GM23338 (cell line): ENCODE data around the gene SLC45A3. TPM values are rescaled to one million over a fixed set of nuclear protein-coding genes. Genes with fewer than 3 reads are reported as not detected.

Experiments used
- ATAC-seq: fragments of 200-7000 bp; cut with Tn5 transposase; 3 replicates; pipeline ENCODE4 v1.9.1; 2020
- DNase-seq: peaks from one replicate; pipeline ENCODE4 v3.0.0-alpha.2; 2015; ENCODE audit warnings: low spot score
- H2AFZ ChIP-seq: fragments of 200-600 bp; sonication (generic); 2 replicates; pipeline ENCODE4 v1.8.0; 2016; ENCODE audit warnings: antibody characterized with exemption, mild to moderate bottlenecking, moderate library complexity
- H3F3A ChIP-seq: fragments of 200-600 bp; sonication (generic); replicated peaks from 2 replicates; pipeline ENCODE4 v1.8.0; 2017; ENCODE audit warnings: antibody characterized with exemption, mixed run types, low read depth
- H3K27ac ChIP-seq: fragments of 200-600 bp; sonication (generic); 2 replicates; pipeline ENCODE4 v1.6.1; 2016; ENCODE audit warnings: low read depth
- H3K27me3 ChIP-seq: fragments of 200-600 bp; sonication (generic); 2 replicates; pipeline ENCODE4 v1.8.0; 2016; ENCODE audit warnings: mild to moderate bottlenecking, mixed run types, moderate library complexity; ENCODE audit not compliant: insufficient read depth
- H3K36me3 ChIP-seq: fragments of 200-600 bp; sonication (generic); 2 replicates; pipeline ENCODE4 v1.8.0; 2016; ENCODE audit warnings: mild to moderate bottlenecking; ENCODE audit not compliant: insufficient read depth
- H3K4me1 ChIP-seq: fragments of 200-600 bp; sonication (generic); 2 replicates; pipeline ENCODE4 v1.8.0; 2016; ENCODE audit warnings: mild to moderate bottlenecking, moderate library complexity; ENCODE audit not compliant: insufficient read depth
- H3K4me2 ChIP-seq: fragments of 200-600 bp; sonication (generic); 2 replicates; pipeline ENCODE4 v1.7.1; 2017; ENCODE audit warnings: mixed run types
- H3K4me3 ChIP-seq: fragments of 200-600 bp; sonication (generic); 2 replicates; pipeline ENCODE4 v1.6.1; 2016; ENCODE audit warnings: mixed run types
- H3K79me2 ChIP-seq: fragments of 200-600 bp; sonication (generic); replicated peaks from 2 replicates; pipeline ENCODE4 v1.8.0; 2017; ENCODE audit warnings: mild to moderate bottlenecking; ENCODE audit not compliant: insufficient read depth
- H3K9me2 ChIP-seq: fragments of 200-600 bp; sonication (generic); 2 replicates; pipeline ENCODE4 v1.8.0; 2017; ENCODE audit not compliant: insufficient read depth
- H4K20me1 ChIP-seq: fragments of 200-600 bp; sonication (generic); replicated peaks from 2 replicates; pipeline ENCODE4 v1.8.0; 2017; ENCODE audit warnings: mild to moderate bottlenecking; ENCODE audit not compliant: insufficient read depth
- H3K27ac Mint-ChIP-seq: 2 replicates; pipeline ENCODE4 v1.8.0; 2020; ENCODE audit warnings: inconsistent platforms, mild to moderate bottlenecking, moderate library complexity, mixed read lengths
- H3K27me3 Mint-ChIP-seq: 3 replicates; pipeline ENCODE4 v1.8.0; 2022; ENCODE audit warnings: low read depth, mild to moderate bottlenecking, moderate library complexity, mixed read lengths, inconsistent platforms; ENCODE audit not compliant: insufficient read depth, poor library complexity
- H3K36me3 Mint-ChIP-seq: 3 replicates; pipeline ENCODE4 v1.8.0; 2021; ENCODE audit warnings: low read depth, mild to moderate bottlenecking, inconsistent platforms, moderate library complexity, mixed read lengths
- H3K4me1 Mint-ChIP-seq: 3 replicates; pipeline ENCODE4 v1.8.0; 2020; ENCODE audit warnings: mild to moderate bottlenecking, inconsistent platforms, mixed read lengths
- H3K4me3 Mint-ChIP-seq: 3 replicates; pipeline ENCODE4 v1.8.0; 2021; ENCODE audit warnings: moderate library complexity, mild to moderate bottlenecking, inconsistent platforms, mixed read lengths
- H3K9me3 Mint-ChIP-seq: 3 replicates; pipeline ENCODE4 v1.8.0; 2020; ENCODE audit warnings: moderate library complexity, mild to moderate bottlenecking, inconsistent platforms, mixed read lengths
- CREB1 ChIP-seq: fragments of 250-450 bp; sonication (Bioruptor Pico); IDR thresholded peaks from 2 replicates; pipeline ENCODE4 v1.5.0; 2020; ENCODE audit warnings: low read depth, mild to moderate bottlenecking, moderate library complexity
- CTCF ChIP-seq, 2 experiments: fragments of 200-600 bp in 1 of 2; sonication (generic) in 1 of 2; conservative IDR thresholded peaks; 2 replicates each; pipeline versions ENCODE4 v1.5.1 to v1.6.1; 2016 to 2017; ENCODE audit warnings: antibody characterized with exemption in 2 of 2, low read depth in 2 of 2, mild to moderate bottlenecking in 2 of 2, moderate library complexity in 1 of 2
- ETS1 ChIP-seq: IDR thresholded peaks from 2 replicates; pipeline ENCODE4 v1.6.1; 2016; ENCODE audit warnings: antibody characterized with exemption
- EZH2 ChIP-seq: fragments of 200-600 bp; sonication (generic); IDR thresholded peaks from one replicate; pipeline ENCODE4 v1.8.0; 2017; ENCODE audit warnings: antibody characterized with exemption, mild to moderate bottlenecking, low read depth; ENCODE audit not compliant: unreplicated experiment
- EZH2phosphoT487 ChIP-seq: fragments of 200-600 bp; sonication (generic); IDR thresholded peaks from one replicate; pipeline ENCODE4 v1.8.1; 2018; ENCODE audit warnings: antibody characterized with exemption; ENCODE audit not compliant: unreplicated experiment
- JUNB ChIP-seq: IDR thresholded peaks from one replicate; pipeline ENCODE4 v1.6.1; 2016; ENCODE audit warnings: antibody characterized with exemption; ENCODE audit not compliant: unreplicated experiment
- NANOG ChIP-seq: IDR thresholded peaks from 2 replicates; pipeline ENCODE4 v1.6.1; 2016; ENCODE audit warnings: antibody characterized with exemption, borderline replicate concordance
- POLR2AphosphoS5 ChIP-seq: IDR thresholded peaks from 2 replicates; pipeline ENCODE4 v1.6.1; 2016; ENCODE audit warnings: antibody characterized with exemption, low read depth
- REST ChIP-seq: IDR thresholded peaks from one replicate; pipeline ENCODE4 v1.6.1; 2018; ENCODE audit warnings: antibody characterized with exemption; ENCODE audit not compliant: unreplicated experiment
- STAT1 ChIP-seq: IDR thresholded peaks from one replicate; pipeline ENCODE4 v1.6.1; 2016; ENCODE audit warnings: antibody characterized with exemption; ENCODE audit not compliant: unreplicated experiment
- ZNF114 ChIP-seq: fragments of 250-450 bp; sonication (Bioruptor Pico); IDR thresholded peaks from 2 replicates; pipeline ENCODE4 v1.5.0; 2020; ENCODE audit warnings: mild to moderate bottlenecking, moderate library complexity
- ZNF331 ChIP-seq: fragments of 250-450 bp; sonication (Bioruptor Pico); IDR thresholded peaks from 2 replicates; pipeline ENCODE4 v1.5.0; 2020; ENCODE audit warnings: low read depth, mild to moderate bottlenecking, moderate library complexity
- ZNF462 ChIP-seq: fragments of 250-450 bp; sonication (Bioruptor Pico); IDR thresholded peaks from 2 replicates; pipeline ENCODE4 v1.5.0; 2020; ENCODE audit warnings: mild to moderate bottlenecking, moderate library complexity
- polyA plus RNA-seq: library from polyadenylated mRNA; unstranded; fragments of >200 nt; fragmentation: Nextera tagmentation; extraction: Ambion mirVana; gene quantifications from 2 replicates; pipeline ENCODE4 v1.2.1, GENCODE V29; 2016
- total RNA-seq: library from RNA; depleted of rRNA; stranded (reverse); fragments of >200 nt; shearing (Covaris generic); gene quantifications from 2 replicates; pipeline ENCODE4 v1.2.3, GENCODE V29; 2014

SLC45A3 gene
- total and polyA plus RNA-seq, 2 experiments from 2014 or later = 4.7 to 16.0 TPM

- H3K4me3 ChIP-seq = peak overlapping the region; percentile 49; the same call in 1 of the 2 replicates
- H3F3A ChIP-seq = 0 out of 2 replicates have a peak, but pooled peaks cover 5% of the 10 kb centered on the region
- peak overlapping the region; percentile 62; the same call in 2 of the 3 replicates for H3K4me3 Mint-ChIP-seq
- no peaks in the 10 kb centered on the region for H3K27me3 ChIP-seq
- H3K36me3 ChIP-seq = no peaks in the 10 kb centered on the region
- peak overlapping the region; percentile 84 for H3K27ac Mint-ChIP-seq
- no peaks in the 10 kb centered on the region for H3K9me2 ChIP-seq
- no peaks in the 10 kb centered on the region for H3K36me3 Mint-ChIP-seq
- H3K27ac ChIP-seq = no peak overlapping the region; the same call in 1 of the 2 replicates
- peaks cover 72% of the 10 kb centered on the region for H3K4me1 Mint-ChIP-seq
- H3K79me2 ChIP-seq = peaks cover 30% of the 10 kb centered on the region
- H3K9me3 Mint-ChIP-seq = no peaks in the 10 kb centered on the region
- H3K4me2 ChIP-seq = peak overlapping the region; percentile 78
- H3K27me3 Mint-ChIP-seq = peaks cover 15% of the 10 kb centered on the region
- H2AFZ ChIP-seq = no peak overlapping the region
- TF ChIP-seq CTCF (conservative IDR thresholded peaks at IDR 0.05; ENCODE audit: low read depth in 2 of 2) = no peak
- no peak for TF ChIP-seq EZH2
- no peak for TF ChIP-seq CREB1 (CRISPR knock-in tag)
- TF ChIP-seq NANOG = no peak
- TF ChIP-seq ZNF462 (CRISPR knock-in tag) = no peak
- TF ChIP-seq ETS1 = no peak
- no peak for TF ChIP-seq EZH2phosphoT487
- TF ChIP-seq JUNB = no peak
- no peak for TF ChIP-seq POLR2AphosphoS5
- no peak for TF ChIP-seq STAT1
- TF ChIP-seq REST = no peak
- no peak for TF ChIP-seq ZNF114
- TF ChIP-seq ZNF331 (CRISPR knock-in tag) = no peak
- H3K4me1 ChIP-seq = peaks cover 56% of the 10 kb centered on the region
- H4K20me1 ChIP-seq = no peaks in the 10 kb centered on the region
- DNase-seq (no peak), ATAC-seq (no peak; the same call in 1 of the 3 replicates)
These were observed 10.8 kb downstream of the SLC45A3 start for GRCh38 chr1:205669341-205670149.
